HG03558 (cell line): ENCODE measurements around the gene NOTO.

Experiments
- ATAC-seq: cut with Tn5 transposase; IDR thresholded peaks from one replicate; pipeline ENCODE4 v1.9.1; 2021; ENCODE audit warnings: moderate number of reproducible peaks; ENCODE audit not compliant: unreplicated experiment; ENCODE audit errors: extremely low read depth

Gene NOTO

DNA sequence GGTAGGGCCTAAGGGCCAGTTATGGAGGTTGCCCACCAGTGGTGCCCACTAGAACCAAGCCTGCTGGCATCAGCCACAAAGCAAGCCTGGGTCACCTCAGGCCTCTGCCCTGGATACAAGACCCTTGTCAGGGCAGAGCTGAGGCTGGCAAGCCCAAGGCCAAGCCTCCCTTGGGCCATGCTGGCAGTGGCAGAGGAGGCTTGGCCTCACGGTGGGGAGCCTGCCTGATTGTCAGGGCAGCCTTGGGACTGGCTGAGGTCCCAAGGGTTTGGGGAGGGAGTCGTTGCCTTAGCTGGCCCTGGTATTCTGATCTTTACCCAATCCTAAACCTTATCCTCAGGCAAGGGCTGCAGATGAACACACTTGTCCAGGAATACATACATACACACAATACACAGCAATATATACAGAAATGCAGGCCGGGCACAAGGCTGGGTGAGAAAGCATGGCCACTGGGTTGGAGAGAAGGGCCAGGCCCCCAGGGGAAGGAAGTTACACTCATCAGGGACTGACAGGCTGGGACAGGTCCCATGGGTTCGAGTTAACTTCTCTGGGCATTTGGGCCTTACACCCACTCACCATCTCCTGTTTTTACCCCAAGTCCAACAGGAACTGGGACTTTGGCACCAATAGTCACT is 52.8 kb downstream of the NOTO start:
- no peak for ATAC-seq

DNA sequence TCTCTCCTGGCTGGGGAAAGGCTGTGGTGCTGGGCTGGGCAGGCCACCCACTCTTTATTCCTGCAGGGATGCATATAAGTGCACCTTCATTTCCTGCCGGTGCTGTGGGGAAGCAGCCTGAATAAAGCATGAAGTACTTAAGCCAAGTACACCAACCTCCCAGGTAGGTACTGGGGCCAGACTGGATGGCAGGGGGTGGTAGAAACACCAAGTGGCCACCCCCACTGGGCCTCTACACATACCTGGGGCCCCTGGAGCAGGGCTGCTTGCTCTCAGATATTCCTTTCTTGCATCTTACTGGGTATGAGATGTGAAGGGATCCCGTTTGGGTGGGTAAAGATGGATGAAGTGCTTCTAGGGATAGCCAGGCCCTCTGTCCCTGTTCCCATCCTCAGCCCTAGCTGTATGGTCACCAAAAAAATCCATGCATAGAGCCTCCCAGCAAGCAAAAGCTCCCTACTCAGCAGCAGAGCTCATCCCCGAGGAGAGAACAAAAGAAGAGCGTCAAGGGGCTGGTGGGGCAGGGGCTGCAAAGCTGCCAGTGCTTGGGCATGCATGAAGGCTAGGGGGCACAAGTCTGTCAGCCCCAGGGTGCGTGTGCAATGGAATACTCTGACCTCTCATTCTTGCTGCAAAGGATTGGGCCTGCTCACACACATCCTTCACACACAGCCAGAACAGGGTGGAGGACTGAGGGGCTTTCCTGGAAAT is 53.7 kb downstream of the NOTO start:
- no peak for ATAC-seq

DNA sequence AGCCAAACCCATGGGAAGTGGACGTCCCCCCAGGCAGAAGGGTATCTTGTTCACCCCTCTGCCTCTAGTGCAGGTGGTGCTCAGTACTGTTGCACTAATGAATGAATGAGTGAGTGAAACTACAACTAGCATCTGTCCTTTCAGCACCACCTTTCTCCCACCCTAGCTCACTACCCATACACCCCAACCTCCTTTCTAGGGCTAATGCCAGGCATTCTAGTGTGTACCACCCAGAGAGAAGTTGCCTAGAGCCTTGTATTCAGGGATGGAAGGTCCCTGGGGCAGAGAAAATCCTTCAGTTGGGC is 54.2 kb downstream of the NOTO start:
- no peak for ATAC-seq

DNA sequence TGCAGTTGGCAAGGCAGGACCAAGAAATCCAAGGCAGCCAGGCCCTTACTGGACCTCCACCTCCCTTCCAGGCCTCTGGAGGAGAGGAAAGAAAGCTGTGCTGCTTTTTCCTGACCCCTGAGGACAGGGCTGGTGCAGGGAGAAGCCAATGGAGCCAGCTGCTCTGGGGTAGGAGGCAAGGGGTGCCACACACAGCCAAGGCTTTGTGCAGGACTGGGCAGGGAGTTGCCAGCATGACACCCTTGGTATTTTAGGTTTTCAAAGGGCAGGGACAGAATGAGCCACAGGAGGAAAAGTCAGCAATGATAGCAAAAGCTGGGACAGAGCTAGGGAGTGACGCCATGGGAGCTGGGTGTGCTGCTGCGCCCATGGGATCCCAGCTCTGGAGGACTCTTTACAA is 54.6 kb downstream of the NOTO start:
- ATAC-seq: no peak

DNA sequence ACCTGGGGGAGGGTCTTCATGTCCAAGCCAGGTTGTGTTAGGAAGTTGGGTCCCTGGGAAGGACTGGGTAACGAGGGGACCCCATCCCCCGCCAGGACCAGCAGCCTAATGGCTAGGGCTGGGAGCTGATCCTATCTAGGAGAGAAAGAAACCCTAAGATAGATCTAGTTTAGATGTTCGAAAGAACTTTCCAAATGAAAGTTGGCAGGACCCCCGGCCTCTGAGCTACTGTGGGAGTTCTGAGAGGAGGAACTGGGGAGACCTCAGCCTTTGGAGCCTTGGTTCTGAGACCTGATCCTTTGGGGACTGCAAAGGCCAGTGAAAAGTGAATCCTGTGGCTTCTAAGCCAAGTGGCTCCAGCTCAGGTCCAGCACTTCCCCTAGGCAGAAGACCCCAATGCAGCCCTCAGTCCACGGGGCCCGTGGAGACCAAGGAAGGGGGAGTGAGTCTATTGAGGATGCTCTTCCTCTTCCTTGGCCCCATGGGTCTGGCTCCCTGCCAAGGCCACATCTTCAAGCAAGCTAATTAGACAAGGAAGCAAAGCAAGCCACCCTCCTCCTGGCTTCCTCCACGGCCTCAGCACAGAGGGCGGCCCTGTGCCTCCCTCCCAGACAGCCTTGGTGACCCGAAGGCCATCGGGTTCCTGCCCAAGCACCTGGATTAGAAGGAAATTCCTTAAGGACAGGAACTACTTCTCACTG is 55.2 kb downstream of the NOTO start:
- no peak for ATAC-seq

DNA sequence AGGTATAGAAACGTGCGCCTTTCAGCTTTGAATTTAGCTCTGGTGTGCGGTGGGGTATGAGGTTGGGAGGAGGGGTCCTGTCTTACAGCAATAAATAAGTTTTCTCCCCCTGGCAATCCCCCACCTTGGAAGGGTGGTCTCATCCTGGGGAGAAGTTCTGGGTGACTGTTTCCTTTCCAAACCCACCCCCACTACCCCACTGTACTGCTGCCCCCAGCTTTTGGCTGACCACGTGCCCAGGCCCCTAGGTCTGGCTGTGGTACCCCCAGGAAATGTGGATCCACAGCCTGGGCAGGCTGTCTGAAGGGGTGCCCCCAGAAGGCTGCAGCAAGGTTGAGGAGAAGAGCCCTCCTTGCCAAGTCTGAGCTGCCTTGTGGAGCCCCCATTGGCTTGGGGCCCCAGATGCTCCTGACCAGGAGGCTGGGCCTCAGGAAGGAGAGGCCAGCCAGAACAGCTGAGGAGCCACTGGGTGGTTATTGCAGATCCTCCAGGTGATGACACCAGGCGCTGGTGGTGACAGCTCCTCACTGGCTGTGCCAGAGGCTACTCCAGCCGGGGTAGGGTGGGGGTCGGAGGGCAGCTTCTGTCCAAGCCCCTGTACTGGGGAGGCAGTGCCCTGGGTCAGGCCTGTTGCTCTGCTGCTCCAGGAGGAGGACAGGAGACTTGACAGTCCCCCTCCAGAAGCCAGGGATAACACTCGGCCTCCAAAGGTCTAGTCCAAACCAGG is 56.0 kb downstream of the NOTO start:
- ATAC-seq: no peak

DNA sequence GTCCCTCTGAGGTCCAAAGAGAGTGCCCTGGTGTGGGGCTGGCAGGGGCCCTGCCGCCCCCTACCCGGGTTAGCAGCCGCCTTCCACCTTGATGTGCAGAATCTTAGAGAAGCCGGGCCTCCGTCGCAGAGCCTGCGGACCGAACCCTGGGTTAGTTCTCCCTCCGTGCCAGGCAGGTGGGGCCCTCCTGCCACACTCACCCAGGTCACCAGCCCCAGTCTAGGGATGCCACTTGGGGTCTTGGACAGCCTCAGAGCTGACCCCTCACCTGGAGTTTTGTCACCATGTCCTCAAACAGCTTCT is 56.5 kb downstream of the NOTO start:
- ATAC-seq: no peak

DNA sequence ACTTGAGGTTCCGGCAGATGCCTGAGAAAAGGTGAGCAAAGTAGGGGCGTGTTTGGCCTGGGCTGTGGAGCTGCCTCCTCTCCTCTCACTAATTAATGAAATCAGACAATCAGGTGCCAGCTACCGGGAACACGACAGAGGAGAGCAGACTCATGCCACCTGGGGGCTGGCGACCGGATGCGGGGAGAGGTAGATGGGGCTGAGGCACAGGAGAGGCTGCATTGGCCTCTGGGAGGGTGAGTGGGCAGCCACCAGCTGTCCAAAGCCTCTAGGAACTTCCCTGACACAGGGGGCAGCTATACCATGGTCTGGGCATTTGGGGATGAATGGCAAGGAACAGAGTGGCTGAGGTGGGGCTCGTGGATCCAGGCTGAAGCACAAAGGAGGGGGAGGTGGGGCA is 56.9 kb downstream of the NOTO start:
- ATAC-seq: no peak

DNA sequence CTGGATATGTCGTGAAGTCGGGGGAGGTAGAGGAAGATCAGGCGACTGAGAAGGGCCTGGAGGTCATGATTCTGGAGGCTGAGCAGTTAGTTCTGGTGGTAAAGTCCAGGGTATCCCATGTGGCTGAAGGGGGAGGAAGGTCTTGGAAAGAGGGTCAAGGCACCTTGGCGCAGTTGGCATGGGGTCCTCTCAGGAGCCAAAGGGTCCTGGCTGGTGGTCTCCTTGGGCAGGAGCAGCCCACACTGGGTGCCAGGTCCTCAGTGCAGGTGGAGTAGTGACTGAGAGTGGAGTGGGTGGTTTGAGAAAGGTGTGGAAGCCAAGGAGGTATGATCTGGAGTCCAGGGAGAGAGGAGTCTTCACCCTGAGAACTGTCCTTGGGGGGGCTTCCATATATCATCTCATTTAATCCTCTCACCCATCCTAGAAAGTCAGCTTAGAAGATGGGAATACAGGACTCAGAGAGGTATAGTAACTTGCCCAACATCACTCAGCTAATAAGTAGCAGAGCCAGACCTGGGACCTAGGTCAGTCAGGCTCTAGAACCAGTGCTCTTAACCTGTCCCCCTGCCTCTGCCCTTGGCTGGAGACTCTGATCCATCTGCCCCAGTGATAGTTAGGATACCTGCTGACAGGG is 57.4 kb downstream of the NOTO start:
- ATAC-seq: no peak

DNA sequence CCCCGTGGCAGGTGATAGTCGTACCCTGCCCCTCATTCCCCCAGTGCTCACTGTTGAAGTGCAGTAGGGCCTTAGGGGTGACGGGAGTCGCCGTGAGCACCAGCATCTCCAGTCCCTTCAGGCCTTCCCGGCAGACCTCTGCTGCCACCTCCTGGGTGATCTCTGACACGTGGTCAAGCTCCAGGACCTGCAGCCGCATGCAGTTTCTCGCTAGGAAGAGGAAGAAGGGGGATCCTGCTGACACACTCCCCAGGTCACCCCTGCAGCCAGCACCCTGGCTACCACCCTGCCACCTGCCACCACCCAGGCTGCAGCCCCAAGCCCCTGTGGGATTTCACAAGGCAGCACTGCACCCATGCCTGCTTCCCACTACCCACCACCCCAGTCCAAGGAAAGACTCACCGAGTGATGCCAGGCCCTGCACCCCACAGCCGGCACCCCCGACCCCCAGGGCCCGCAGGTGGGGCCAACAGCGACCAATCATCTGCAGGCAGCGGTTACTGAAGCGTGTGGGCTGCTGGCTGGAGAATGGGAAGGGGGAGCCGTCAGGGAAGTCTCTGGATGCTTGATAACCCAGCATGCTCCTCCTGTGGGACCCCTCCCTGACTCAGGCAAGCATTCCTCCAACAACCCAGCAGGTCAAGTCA is 58.1 kb downstream of the NOTO start:
- ATAC-seq: no peak
